Tibial nerve (tissue), 4 donors: ENCODE results near the gene MTHFR.

Source experiments
- EP300 ChIP-seq, 2 donors: sonication (generic); formaldehyde crosslinking; IDR thresholded peaks; one replicate each; pipeline ENCODE4 v1.6.1; 2017; ENCODE audit warnings: antibody characterized with exemption in 2 of 2, mild to moderate bottlenecking in 1 of 2
- POLR2A ChIP-seq, 2 donors: fragments of 450-650 bp; IDR thresholded peaks; one replicate each; pipeline ENCODE4 v1.6.1; 2017; ENCODE audit warnings: antibody characterized with exemption in 2 of 2, mild to moderate bottlenecking in 2 of 2, moderate library complexity in 2 of 2
- TF ChIP-seq, protein P1 (sequence below), 5 experiments: fragments of 200-600 bp in 3 of 5; fragments of 450-650 bp in 2 of 5; sonication (generic) in 3 of 5; IDR thresholded peaks; one replicate each; pipeline ENCODE4 v1.5.1; 2016 to 2019; ENCODE audit warnings: antibody characterized with exemption in 5 of 5, mild to moderate bottlenecking in 3 of 5, moderate library complexity in 2 of 5

DNA sequence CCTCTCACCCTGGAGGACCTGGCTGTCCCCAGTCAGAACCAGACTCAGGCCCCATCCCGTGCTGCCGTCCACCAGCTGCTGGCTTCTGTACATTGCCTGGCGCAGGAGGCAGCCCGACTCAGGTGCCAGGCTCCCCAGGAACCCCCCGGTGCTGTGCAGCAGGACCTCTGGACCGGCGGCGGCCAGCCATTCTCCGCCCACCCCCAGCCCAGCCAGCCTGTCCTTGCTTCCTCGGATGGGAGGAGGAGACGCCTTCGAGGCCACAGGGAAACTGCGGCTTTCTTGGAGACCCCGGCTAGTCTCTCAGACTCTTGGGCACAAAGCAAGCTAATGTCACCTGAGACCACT, 39.4 kb downstream of the MTHFR start:
- TF ChIP-seq POLR2A (IDR thresholded peaks at IDR 0.05): no peak
- TF ChIP-seq, protein P1, sequence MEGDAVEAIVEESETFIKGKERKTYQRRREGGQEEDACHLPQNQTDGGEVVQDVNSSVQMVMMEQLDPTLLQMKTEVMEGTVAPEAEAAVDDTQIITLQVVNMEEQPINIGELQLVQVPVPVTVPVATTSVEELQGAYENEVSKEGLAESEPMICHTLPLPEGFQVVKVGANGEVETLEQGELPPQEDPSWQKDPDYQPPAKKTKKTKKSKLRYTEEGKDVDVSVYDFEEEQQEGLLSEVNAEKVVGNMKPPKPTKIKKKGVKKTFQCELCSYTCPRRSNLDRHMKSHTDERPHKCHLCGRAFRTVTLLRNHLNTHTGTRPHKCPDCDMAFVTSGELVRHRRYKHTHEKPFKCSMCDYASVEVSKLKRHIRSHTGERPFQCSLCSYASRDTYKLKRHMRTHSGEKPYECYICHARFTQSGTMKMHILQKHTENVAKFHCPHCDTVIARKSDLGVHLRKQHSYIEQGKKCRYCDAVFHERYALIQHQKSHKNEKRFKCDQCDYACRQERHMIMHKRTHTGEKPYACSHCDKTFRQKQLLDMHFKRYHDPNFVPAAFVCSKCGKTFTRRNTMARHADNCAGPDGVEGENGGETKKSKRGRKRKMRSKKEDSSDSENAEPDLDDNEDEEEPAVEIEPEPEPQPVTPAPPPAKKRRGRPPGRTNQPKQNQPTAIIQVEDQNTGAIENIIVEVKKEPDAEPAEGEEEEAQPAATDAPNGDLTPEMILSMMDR (IDR thresholded peaks at IDR 0.05): no peak
- TF ChIP-seq EP300 (IDR thresholded peaks at IDR 0.05): no peak
